Ovary (tissue), 9 donors: ENCODE data around the gene LRRC10. TPM values are rescaled to one million over a fixed set of nuclear protein-coding genes. Genes with fewer than 3 reads are reported as not detected.

ENCODE experiments used
- DNase-seq, 5 donors: peaks; one replicate each; pipeline ENCODE4 v3.0.0-alpha.2; 2019 to 2020
- H3K27ac ChIP-seq, 2 donors: fragments of 200-600 bp; one replicate each; pipeline versions ENCODE4 v1.5.1 to v1.8.0; 2019 to 2022
- H3K27me3 ChIP-seq: fragments of 200-600 bp; one replicate; pipeline ENCODE4 v1.8.0; 2022
- H3K36me3 ChIP-seq: fragments of 200-600 bp; sonication (generic); one replicate; pipeline ENCODE4 v1.5.1; 2019
- H3K4me1 ChIP-seq: one replicate; pipeline ENCODE4 v1.8.1; 2013; ENCODE audit warnings: mild to moderate bottlenecking, moderate library complexity; ENCODE audit not compliant: insufficient read depth
- H3K4me3 ChIP-seq: fragments of 200-600 bp; sonication (generic); one replicate; pipeline ENCODE4 v1.5.1; 2017
- H3K9me3 ChIP-seq, 2 donors: fragments of 200-600 bp in 1 of 2; sonication (generic) in 1 of 2; one replicate each; pipeline versions ENCODE4 v1.5.1 to v1.8.1; 2013 to 2019; ENCODE audit warnings: mild to moderate bottlenecking in 1 of 2, moderate library complexity in 1 of 2
- CTCF ChIP-seq, 3 donors: fragments of 450-650 bp in 2 of 3; fragments of 200-600 bp in 1 of 3; IDR thresholded peaks; one replicate each; pipeline versions ENCODE4 v1.5.1 to v1.8.0; 2016 to 2022; ENCODE audit warnings: antibody characterized with exemption in 3 of 3, mild to moderate bottlenecking in 1 of 3
- EP300 ChIP-seq: sonication (generic); formaldehyde crosslinking; IDR thresholded peaks from one replicate; pipeline ENCODE4 v1.6.1; 2017; ENCODE audit warnings: antibody characterized with exemption
- POLR2A ChIP-seq: fragments of 450-650 bp; IDR thresholded peaks from one replicate; pipeline ENCODE4 v1.6.1; 2017; ENCODE audit warnings: antibody characterized with exemption, mild to moderate bottlenecking, moderate library complexity
- WGBS, 3 donors: extraction: QIAGEN DNeasy Blood & Tissue Kit in 1 of 3; methylation state at CpG; one replicate each; pipeline versions ENCODE4 v1.1.5 to v1.1.7; 2013 to 2017; 5-methylcytosine and 5-hydroxymethylcytosine counted together
- intact Hi-C, 4 donors: fragments of 100-400 bp; cut with DNase I; formaldehyde crosslinking; loops; one replicate each; pipeline versions ENCODE4 v1.11.0 to v1.15.1; 2022 to 2023
- polyA plus RNA-seq, 2 donors: library from polyadenylated mRNA; stranded (reverse); fragments of 200-250 nt in 1 of 2; fragments of 350-450 nt in 1 of 2; fragmentation: Illumina TruSeq in 1 of 2; extraction: RNeasy Lipid Tissue Mini Kit (QIAGEN cat#74804) in 1 of 2; gene quantifications; one replicate each; pipeline ENCODE4 v1.2.3, GENCODE V29; 2013 to 2014
- total RNA-seq, 7 donors: library from RNA; depleted of rRNA in 2 of 7; stranded (reverse); fragments of >200 nt in 2 of 7; fragmentation: NEBNext Ultra II Directional in 3 of 7; extraction: Animal tissue kit (Norgen Biotek cat#: 25700) in 3 of 7; gene quantifications; one replicate each; pipeline versions ENCODE4 v1.1.0 to v1.2.4, GENCODE V29; 2016 to 2023
- donor health status: DM: no; HTN: no; CAD: no; lungs with moderate emphysema.
- donor health status: DM: no; HTN: no; CAD: no.
- donor health status: Bipolar disorder and iron deficiency.
- donor health status: DM: yes; HTN: yes; CAD: no.
- donor health status: DM: no; HTN: no; CAD: no.
- donor health status: DM: yes; HTN: yes; CAD: no.

Gene LRRC10
- total and polyA plus RNA-seq, 9 donors, result not detected

- WGBS, 3 donors, result 77 to 83% (median 79%) methylated on average over 3 of the region's 3 CpGs
- Histone ChIP-seq H3K4me1 (no peaks in the 10 kb centered on the region), H3K4me3 (no peak overlapping the region), H3K9me3 (no peaks in the 10 kb centered on the region), H3K27ac (no peak overlapping the region), H3K27me3 (no peaks in the 10 kb centered on the region), H3K36me3 (no peaks in the 10 kb centered on the region)
- intact Hi-C loops, result loop anchor here in 1 of 4 donors (10.0 kb wide), 1 partner anchor 254 kb away; no protein-coding TSS in a partner anchor
- TF ChIP-seq POLR2A, result no peak
- TF ChIP-seq EP300, result no peak
- no peak for TF ChIP-seq CTCF (IDR thresholded peaks at IDR 0.05)
- DNase-seq, result no peak
These were observed 37.8 kb upstream of the LRRC10 start for GRCh38 chr12:69648476-69648875.

GRCh38 chr12:69647178-69647577 lies 36.5 kb upstream of the LRRC10 start:
- Histone ChIP-seq H3K4me1 (no peaks in the 10 kb centered on the region), H3K4me3 (no peak overlapping the region), H3K9me3 (no peaks in the 10 kb centered on the region), H3K27ac (no peak overlapping the region), H3K27me3 (no peaks in the 10 kb centered on the region), H3K36me3 (no peaks in the 10 kb centered on the region)
- 58 to 70% (median 67%) methylated on average over 4 of the region's 4 CpGs for WGBS, 3 donors
- TF ChIP-seq EP300 (no peak), POLR2A (no peak), CTCF (IDR thresholded peaks at IDR 0.05) (no peak)
- intact Hi-C loops, result loop anchor here in 1 of 4 donors (10.0 kb wide), 1 partner anchor 252 kb away; no protein-coding TSS in a partner anchor
- DNase-seq, result no peak

- Histone ChIP-seq H3K36me3 (no peaks in the 10 kb centered on the region), H3K4me3 (no peak overlapping the region), H3K9me3 (no peaks in the 10 kb centered on the region), H3K4me1 (no peaks in the 10 kb centered on the region), H3K27me3 (no peaks in the 10 kb centered on the region), H3K27ac (no peak overlapping the region)
- intact Hi-C loops, result loop anchor here in 1 of 4 donors (10.0 kb wide), 1 partner anchor 250 kb away; no protein-coding TSS in a partner anchor
- no peak for DNase-seq
- whole genome bisulfite sequencing, 3 donors, result 80 to 91% (median 84%) methylated on average over 2 of the region's 2 CpGs
- TF ChIP-seq CTCF (IDR thresholded peaks at IDR 0.05) (no peak), POLR2A (no peak), EP300 (no peak)
These were observed 34.3 kb upstream of the LRRC10 start for GRCh38 chr12:69645031-69645430.

GRCh38 chr12:69644511-69644910 lies 33.8 kb upstream of the LRRC10 start:
- H3K36me3 ChIP-seq, result no peaks in the 10 kb centered on the region
- no peak for DNase-seq

More at GRCh38 chr12:69644511-69644910, 33.8 kb upstream of the LRRC10 start:
- H3K9me3 ChIP-seq, result no peaks in the 10 kb centered on the region
- no peak overlapping the region for H3K4me3 ChIP-seq
- no peaks in the 10 kb centered on the region for H3K27me3 ChIP-seq
- intact Hi-C loops, result loop anchor here in 1 of 4 donors (10.0 kb wide), 1 partner anchor 250 kb away; no protein-coding TSS in a partner anchor
- no peak overlapping the region for H3K27ac ChIP-seq
- H3K4me1 ChIP-seq, result no peaks in the 10 kb centered on the region
- TF ChIP-seq CTCF (IDR thresholded peaks at IDR 0.05) (no peak), POLR2A (no peak), EP300 (no peak)
